A549 (cell line): ENCODE data around the gene DOCK10.

Experiments used
- HDAC2 ChIP-seq: fragments of 200-600 bp; sonication (generic); IDR thresholded peaks from 2 replicates; pipeline ENCODE4 v1.6.1; 2016
- HMGXB4 ChIP-seq: fragments of 250-450 bp; sonication (Bioruptor Pico); IDR thresholded peaks from 2 replicates; pipeline ENCODE4 v1.5.0; 2021; ENCODE audit warnings: mild to moderate bottlenecking, moderate library complexity, borderline replicate concordance
- MAX ChIP-seq: IDR thresholded peaks from 2 replicates; pipeline ENCODE4 v1.6.1; 2012
- POLR2A ChIP-seq: IDR thresholded peaks from 2 replicates; pipeline ENCODE4 v1.6.1; 2012; ENCODE audit warnings: mild to moderate bottlenecking, low read length
- RCOR1 ChIP-seq: fragments of 150-350 bp; IDR thresholded peaks from 2 replicates; pipeline ENCODE4 v1.6.1; 2014; ENCODE audit warnings: antibody characterized with exemption, low read length, low read depth
- RNF2 ChIP-seq: fragments of 200-600 bp; sonication (generic); IDR thresholded peaks from 2 replicates; pipeline ENCODE4 v1.6.1; 2016; ENCODE audit warnings: low read depth, mild to moderate bottlenecking, antibody characterized with exemption, moderate library complexity, borderline replicate concordance
- TF ChIP-seq, protein P1 (sequence below): fragments of >200 bp; sonication (Bioruptor Twin); formaldehyde crosslinking; IDR thresholded peaks from 3 replicates; pipeline ENCODE4 v1.5.1; 2016

- TF ChIP-seq, protein P1, sequence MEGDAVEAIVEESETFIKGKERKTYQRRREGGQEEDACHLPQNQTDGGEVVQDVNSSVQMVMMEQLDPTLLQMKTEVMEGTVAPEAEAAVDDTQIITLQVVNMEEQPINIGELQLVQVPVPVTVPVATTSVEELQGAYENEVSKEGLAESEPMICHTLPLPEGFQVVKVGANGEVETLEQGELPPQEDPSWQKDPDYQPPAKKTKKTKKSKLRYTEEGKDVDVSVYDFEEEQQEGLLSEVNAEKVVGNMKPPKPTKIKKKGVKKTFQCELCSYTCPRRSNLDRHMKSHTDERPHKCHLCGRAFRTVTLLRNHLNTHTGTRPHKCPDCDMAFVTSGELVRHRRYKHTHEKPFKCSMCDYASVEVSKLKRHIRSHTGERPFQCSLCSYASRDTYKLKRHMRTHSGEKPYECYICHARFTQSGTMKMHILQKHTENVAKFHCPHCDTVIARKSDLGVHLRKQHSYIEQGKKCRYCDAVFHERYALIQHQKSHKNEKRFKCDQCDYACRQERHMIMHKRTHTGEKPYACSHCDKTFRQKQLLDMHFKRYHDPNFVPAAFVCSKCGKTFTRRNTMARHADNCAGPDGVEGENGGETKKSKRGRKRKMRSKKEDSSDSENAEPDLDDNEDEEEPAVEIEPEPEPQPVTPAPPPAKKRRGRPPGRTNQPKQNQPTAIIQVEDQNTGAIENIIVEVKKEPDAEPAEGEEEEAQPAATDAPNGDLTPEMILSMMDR: no peak
- no peak for TF ChIP-seq HMGXB4
- no peak for TF ChIP-seq MAX
- TF ChIP-seq HDAC2: no peak
- TF ChIP-seq RCOR1: no peak
- TF ChIP-seq POLR2A: no peak
- no peak for TF ChIP-seq RNF2
These were observed 203.9 kb downstream of the DOCK10 start for GRCh38 chr2:224838335-224838734.
